ENCODE measurements around the gene RABEPK. TPM values are rescaled to one million over a fixed set of nuclear protein-coding genes. Genes with fewer than 3 reads are reported as not detected.

RABEPK gene
- total RNA-seq, 1 experiment from 2014 or later = 21.8 TPM

DNA sequence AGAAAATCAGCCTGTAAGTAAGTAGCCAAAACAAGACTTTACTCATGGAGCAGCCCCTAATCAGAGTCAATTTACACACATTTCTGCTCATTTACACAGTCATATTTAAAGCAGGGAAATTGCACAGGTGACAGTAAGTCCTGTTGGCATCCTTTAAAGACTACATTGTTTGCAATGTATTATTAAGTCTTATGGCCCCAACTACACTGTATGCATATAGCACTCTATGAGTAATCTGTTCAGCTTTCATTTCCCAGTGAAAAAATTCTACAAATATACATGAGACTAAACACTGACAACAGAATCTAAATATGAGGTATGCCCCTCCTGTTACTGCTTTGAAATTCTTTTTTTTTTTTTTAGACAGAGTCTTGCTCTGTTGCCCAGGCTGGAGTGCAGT, 30.4 kb upstream of the RABEPK start:
- H3K36me3 Mint-ChIP-seq (ENCODE audit: insufficient read depth in 1 of 3, low read depth in 3 of 3) = peaks cover 10 to 22% (median 18%) of the 10 kb centered on the region in 3 experiments; a peak in 6 of 7 replicates
- H2BK120ac ChIP-seq (ENCODE audit: low read depth, low read length, poor library complexity, severe bottlenecking) = no peak overlapping the region
- H2BK5ac ChIP-seq (ENCODE audit: insufficient read length, low read length) = no peak overlapping the region
- no peak overlapping the region for H4K91ac ChIP-seq (ENCODE audit: insufficient read length, low read depth, low read length)
- no peak overlapping the region for H3K9ac ChIP-seq (ENCODE audit: extremely low read depth, insufficient read length, low read length)
- H3K4me2 ChIP-seq (ENCODE audit: insufficient read depth, insufficient read length, low read length) = no peak overlapping the region
- no peak overlapping the region for H3K14ac ChIP-seq (ENCODE audit: insufficient read depth, low read length)
- H3K4me3 Mint-ChIP-seq = no peak overlapping the region
- TF ChIP-seq, protein P1, sequence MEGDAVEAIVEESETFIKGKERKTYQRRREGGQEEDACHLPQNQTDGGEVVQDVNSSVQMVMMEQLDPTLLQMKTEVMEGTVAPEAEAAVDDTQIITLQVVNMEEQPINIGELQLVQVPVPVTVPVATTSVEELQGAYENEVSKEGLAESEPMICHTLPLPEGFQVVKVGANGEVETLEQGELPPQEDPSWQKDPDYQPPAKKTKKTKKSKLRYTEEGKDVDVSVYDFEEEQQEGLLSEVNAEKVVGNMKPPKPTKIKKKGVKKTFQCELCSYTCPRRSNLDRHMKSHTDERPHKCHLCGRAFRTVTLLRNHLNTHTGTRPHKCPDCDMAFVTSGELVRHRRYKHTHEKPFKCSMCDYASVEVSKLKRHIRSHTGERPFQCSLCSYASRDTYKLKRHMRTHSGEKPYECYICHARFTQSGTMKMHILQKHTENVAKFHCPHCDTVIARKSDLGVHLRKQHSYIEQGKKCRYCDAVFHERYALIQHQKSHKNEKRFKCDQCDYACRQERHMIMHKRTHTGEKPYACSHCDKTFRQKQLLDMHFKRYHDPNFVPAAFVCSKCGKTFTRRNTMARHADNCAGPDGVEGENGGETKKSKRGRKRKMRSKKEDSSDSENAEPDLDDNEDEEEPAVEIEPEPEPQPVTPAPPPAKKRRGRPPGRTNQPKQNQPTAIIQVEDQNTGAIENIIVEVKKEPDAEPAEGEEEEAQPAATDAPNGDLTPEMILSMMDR (conservative IDR thresholded peaks at IDR 0.05) = no peak
- no peak overlapping the region for H2BK20ac ChIP-seq (ENCODE audit: low read depth, low read length, poor library complexity, severe bottlenecking)
- H3K18ac ChIP-seq (ENCODE audit: insufficient read length, low read depth, low read length) = no peak overlapping the region
- no peaks in the 10 kb centered on the region for H3K9me3 Mint-ChIP-seq
- no peak overlapping the region for H3T11ph ChIP-seq (ENCODE audit: low read length)
- no peaks in the 10 kb centered on the region; the same call in 1 of the 2 replicates for H3K4me1 ChIP-seq (ENCODE audit: insufficient read depth, low read length)
- no peak overlapping the region for H2AFZ ChIP-seq (ENCODE audit: low read length)
- H3K56ac ChIP-seq (ENCODE audit: insufficient read length, low read depth, low read length) = no peak overlapping the region
- no peak overlapping the region for H2BK12ac ChIP-seq (ENCODE audit: insufficient read length, low read depth, low read length)
- no peaks in the 10 kb centered on the region for H4K20me1 ChIP-seq (ENCODE audit: control insufficient read depth, insufficient read depth, insufficient read length)
- H2BK15ac ChIP-seq (ENCODE audit: low read depth, low read length) = no peak overlapping the region
- H3K27me3 Mint-ChIP-seq (ENCODE audit: low read depth) = no peaks in the 10 kb centered on the region
- H3K27me3 ChIP-seq (ENCODE audit: insufficient read depth, low read length) = no peaks in the 10 kb centered on the region
- H3K79me1 ChIP-seq (ENCODE audit: insufficient read depth, low read depth, low read length, poor library complexity, severe bottlenecking) = peaks cover 13% of the 10 kb centered on the region
- no peaks in the 10 kb centered on the region for H3K9me3 ChIP-seq (ENCODE audit: control insufficient read depth, low read depth, low read length)
- no peak for DNase-seq
- no peak overlapping the region for H4K5ac ChIP-seq (ENCODE audit: insufficient read length, low read depth, low read length)
- H3K79me2 ChIP-seq (ENCODE audit: insufficient read depth, low read length) = peaks cover 4% of the 10 kb centered on the region; the same call in 1 of the 2 replicates
- no peaks in the 10 kb centered on the region for H3K23me2 ChIP-seq (ENCODE audit: insufficient read length, low read depth, low read length, poor library complexity, severe bottlenecking)
- H3K4me1 Mint-ChIP-seq = peaks cover 0 to 3% of the 10 kb centered on the region in 2 experiments; a peak in 2 of 4 replicates
- no peak overlapping the region for H3K27ac Mint-ChIP-seq
- H4K8ac ChIP-seq (replicated peaks; ENCODE audit: insufficient read length, low read depth, low read length) = no peak overlapping the region
- no peak overlapping the region for H3K4ac ChIP-seq (ENCODE audit: low read depth, low read length)
- no peak overlapping the region for H3K23ac ChIP-seq (ENCODE audit: insufficient read length, low read depth, low read length)
- no peak overlapping the region for H2AK5ac ChIP-seq (ENCODE audit: insufficient read length, low read length)
- no peak overlapping the region for H3K27ac ChIP-seq (ENCODE audit: insufficient read length, low read depth, low read length)

Data from H9 (cell line).